ENCODE results near the gene TASP1.

The TASP1 gene

GRCh38 chr20:13517831-13518230 lies 120.9 kb downstream of the TASP1 start:
- Histone ChIP-seq H3K9ac (ENCODE audit: low read depth, low read length) (no peak overlapping the region), H3K4me1 (ENCODE audit: control insufficient read depth, insufficient read depth, low read length) (no peaks in the 10 kb centered on the region), H3K36me3 (ENCODE audit: control insufficient read depth, insufficient read depth, low read length) (no peaks in the 10 kb centered on the region), H3K4me3 (ENCODE audit: low read depth, low read length) (no peak overlapping the region), H3K27me3 (ENCODE audit: control insufficient read depth, insufficient read depth, low read length) (no peaks in the 10 kb centered on the region), H3K9me3 (ENCODE audit: control insufficient read depth, insufficient read depth, low read length) (no peaks in the 10 kb centered on the region)

GRCh38 chr20:13515796-13516558 lies 122.8 kb downstream of the TASP1 start:
- H3K9ac ChIP-seq (ENCODE audit: low read depth, low read length) = no peak overlapping the region
- H3K9me3 ChIP-seq (ENCODE audit: control insufficient read depth, insufficient read depth, low read length) = no peaks in the 10 kb centered on the region
- H3K27me3 ChIP-seq (ENCODE audit: control insufficient read depth, insufficient read depth, low read length) = no peaks in the 10 kb centered on the region
- H3K36me3 ChIP-seq (ENCODE audit: control insufficient read depth, insufficient read depth, low read length) = no peaks in the 10 kb centered on the region
- H3K4me1 ChIP-seq (ENCODE audit: control insufficient read depth, insufficient read depth, low read length) = no peaks in the 10 kb centered on the region
- no peak overlapping the region for H3K4me3 ChIP-seq (ENCODE audit: low read depth, low read length)

GRCh38 chr20:13515291-13515690 lies 123.4 kb downstream of the TASP1 start:
- Histone ChIP-seq H3K9ac (ENCODE audit: low read depth, low read length) (no peak overlapping the region), H3K9me3 (ENCODE audit: control insufficient read depth, insufficient read depth, low read length) (no peaks in the 10 kb centered on the region), H3K4me1 (ENCODE audit: control insufficient read depth, insufficient read depth, low read length) (no peaks in the 10 kb centered on the region), H3K27me3 (ENCODE audit: control insufficient read depth, insufficient read depth, low read length) (no peaks in the 10 kb centered on the region), H3K4me3 (ENCODE audit: low read depth, low read length) (no peak overlapping the region), H3K36me3 (ENCODE audit: control insufficient read depth, insufficient read depth, low read length) (no peaks in the 10 kb centered on the region)

GRCh38 chr20:13510837-13511488 lies 127.8 kb downstream of the TASP1 start:
- Histone ChIP-seq H3K9me3 (ENCODE audit: control insufficient read depth, insufficient read depth, low read length) (no peaks in the 10 kb centered on the region), H3K36me3 (ENCODE audit: control insufficient read depth, insufficient read depth, low read length) (no peaks in the 10 kb centered on the region), H3K4me1 (ENCODE audit: control insufficient read depth, insufficient read depth, low read length) (no peaks in the 10 kb centered on the region), H3K9ac (ENCODE audit: low read depth, low read length) (no peak overlapping the region), H3K4me3 (ENCODE audit: low read depth, low read length) (no peak overlapping the region), H3K27me3 (ENCODE audit: control insufficient read depth, insufficient read depth, low read length) (no peaks in the 10 kb centered on the region)

GRCh38 chr20:13507646-13508045 lies 131.1 kb downstream of the TASP1 start:
- H3K4me3 ChIP-seq (ENCODE audit: low read depth, low read length) = no peak overlapping the region
- no peak overlapping the region for H3K9ac ChIP-seq (ENCODE audit: low read depth, low read length)

GRCh38 chr20:13501500-13501899 lies 137.2 kb downstream of the TASP1 start:
- Histone ChIP-seq H3K4me3 (ENCODE audit: low read depth, low read length) (no peak overlapping the region), H3K36me3 (ENCODE audit: control insufficient read depth, insufficient read depth, low read length) (no peaks in the 10 kb centered on the region), H3K9me3 (ENCODE audit: control insufficient read depth, insufficient read depth, low read length) (no peaks in the 10 kb centered on the region), H3K9ac (ENCODE audit: low read depth, low read length) (no peak overlapping the region), H3K4me1 (ENCODE audit: control insufficient read depth, insufficient read depth, low read length) (no peaks in the 10 kb centered on the region), H3K27me3 (ENCODE audit: control insufficient read depth, insufficient read depth, low read length) (no peaks in the 10 kb centered on the region)

More at GRCh38 chr20:13507646-13508045, 131.1 kb downstream of the TASP1 start:
- H3K36me3 ChIP-seq (ENCODE audit: control insufficient read depth, insufficient read depth, low read length) = no peaks in the 10 kb centered on the region
- H3K9me3 ChIP-seq (ENCODE audit: control insufficient read depth, insufficient read depth, low read length) = no peaks in the 10 kb centered on the region
- H3K27me3 ChIP-seq (ENCODE audit: control insufficient read depth, insufficient read depth, low read length) = no peaks in the 10 kb centered on the region
- H3K4me1 ChIP-seq (ENCODE audit: control insufficient read depth, insufficient read depth, low read length) = no peaks in the 10 kb centered on the region

- H3K27me3 ChIP-seq (ENCODE audit: control insufficient read depth, insufficient read depth, low read length) = no peaks in the 10 kb centered on the region
- no peak overlapping the region for H3K9ac ChIP-seq (ENCODE audit: low read depth, low read length)
- H3K4me1 ChIP-seq (ENCODE audit: control insufficient read depth, insufficient read depth, low read length) = peaks cover 31% of the 10 kb centered on the region
- no peak overlapping the region for H3K4me3 ChIP-seq (ENCODE audit: low read depth, low read length)
- no peaks in the 10 kb centered on the region for H3K36me3 ChIP-seq (ENCODE audit: control insufficient read depth, insufficient read depth, low read length)
- H3K9me3 ChIP-seq (ENCODE audit: control insufficient read depth, insufficient read depth, low read length) = no peaks in the 10 kb centered on the region
Observed at GRCh38 chr20:13494019-13494418, 144.7 kb downstream of the TASP1 start.

GRCh38 chr20:13493143-13493542 lies 145.6 kb downstream of the TASP1 start:
- no peak overlapping the region for H3K9ac ChIP-seq (ENCODE audit: low read depth, low read length)
- H3K9me3 ChIP-seq (ENCODE audit: control insufficient read depth, insufficient read depth, low read length) = no peaks in the 10 kb centered on the region
- H3K36me3 ChIP-seq (ENCODE audit: control insufficient read depth, insufficient read depth, low read length) = no peaks in the 10 kb centered on the region
- no peaks in the 10 kb centered on the region for H3K27me3 ChIP-seq (ENCODE audit: control insufficient read depth, insufficient read depth, low read length)
- no peak overlapping the region for H3K4me3 ChIP-seq (ENCODE audit: low read depth, low read length)
- H3K4me1 ChIP-seq (ENCODE audit: control insufficient read depth, insufficient read depth, low read length) = peaks cover 31% of the 10 kb centered on the region

GRCh38 chr20:13492001-13492481 lies 146.7 kb downstream of the TASP1 start:
- Histone ChIP-seq H3K4me1 (ENCODE audit: control insufficient read depth, insufficient read depth, low read length) (peaks cover 31% of the 10 kb centered on the region), H3K36me3 (ENCODE audit: control insufficient read depth, insufficient read depth, low read length) (no peaks in the 10 kb centered on the region), H3K9me3 (ENCODE audit: control insufficient read depth, insufficient read depth, low read length) (no peaks in the 10 kb centered on the region), H3K4me3 (ENCODE audit: low read depth, low read length) (no peak overlapping the region), H3K9ac (ENCODE audit: low read depth, low read length) (no peak overlapping the region), H3K27me3 (ENCODE audit: control insufficient read depth, insufficient read depth, low read length) (no peaks in the 10 kb centered on the region)

GRCh38 chr20:13487202-13487601 lies 151.5 kb downstream of the TASP1 start:
- peaks cover 20% of the 10 kb centered on the region for H3K4me1 ChIP-seq (ENCODE audit: control insufficient read depth, insufficient read depth, low read length)
- no peaks in the 10 kb centered on the region for H3K36me3 ChIP-seq (ENCODE audit: control insufficient read depth, insufficient read depth, low read length)
- H3K9ac ChIP-seq (ENCODE audit: low read depth, low read length) = no peak overlapping the region
- no peaks in the 10 kb centered on the region for H3K9me3 ChIP-seq (ENCODE audit: control insufficient read depth, insufficient read depth, low read length)
- no peaks in the 10 kb centered on the region for H3K27me3 ChIP-seq (ENCODE audit: control insufficient read depth, insufficient read depth, low read length)
- H3K4me3 ChIP-seq (ENCODE audit: low read depth, low read length) = no peak overlapping the region

- Histone ChIP-seq H3K36me3 (ENCODE audit: control insufficient read depth, insufficient read depth, low read length) (no peaks in the 10 kb centered on the region), H3K9ac (ENCODE audit: low read depth, low read length) (no peak overlapping the region), H3K4me3 (ENCODE audit: low read depth, low read length) (no peak overlapping the region), H3K9me3 (ENCODE audit: control insufficient read depth, insufficient read depth, low read length) (no peaks in the 10 kb centered on the region), H3K4me1 (ENCODE audit: control insufficient read depth, insufficient read depth, low read length) (peaks cover 16% of the 10 kb centered on the region), H3K27me3 (ENCODE audit: control insufficient read depth, insufficient read depth, low read length) (no peaks in the 10 kb centered on the region)
Observed at GRCh38 chr20:13486694-13487093, 152.0 kb downstream of the TASP1 start.

- Histone ChIP-seq H3K36me3 (ENCODE audit: control insufficient read depth, insufficient read depth, low read length) (no peaks in the 10 kb centered on the region), H3K9ac (ENCODE audit: low read depth, low read length) (no peak overlapping the region), H3K27me3 (ENCODE audit: control insufficient read depth, insufficient read depth, low read length) (no peaks in the 10 kb centered on the region), H3K4me3 (ENCODE audit: low read depth, low read length) (no peak overlapping the region), H3K4me1 (ENCODE audit: control insufficient read depth, insufficient read depth, low read length) (peaks cover 5% of the 10 kb centered on the region), H3K9me3 (ENCODE audit: control insufficient read depth, insufficient read depth, low read length) (no peaks in the 10 kb centered on the region)
Observed at GRCh38 chr20:13485576-13485975, 153.2 kb downstream of the TASP1 start.
